Suprapubic skin (tissue), 4 donors: ENCODE measurements around the gene ATIC.

ENCODE experiments used
- CTCF ChIP-seq, 2 donors: fragments of 200-600 bp in 1 of 2; fragments of 450-650 bp in 1 of 2; sonication (generic) in 1 of 2; IDR thresholded peaks; one replicate each; pipeline ENCODE4 v1.5.1; 2016 to 2019; ENCODE audit warnings: antibody characterized with exemption in 2 of 2, mild to moderate bottlenecking in 1 of 2, moderate library complexity in 1 of 2
- POLR2A ChIP-seq, 2 donors: fragments of 450-650 bp; IDR thresholded peaks; one replicate each; pipeline ENCODE4 v1.6.1; 2017; ENCODE audit warnings: antibody characterized with exemption in 2 of 2, mild to moderate bottlenecking in 2 of 2, moderate library complexity in 2 of 2
- POLR2AphosphoS5 ChIP-seq, 3 donors: sonication (generic); formaldehyde crosslinking; IDR thresholded peaks; one replicate each; pipeline ENCODE4 v1.6.1; 2017; ENCODE audit warnings: antibody characterized with exemption in 3 of 3

GRCh38 chr2:215275824-215276223 lies 36.0 kb upstream of the ATIC start:
- TF ChIP-seq POLR2AphosphoS5 (IDR thresholded peaks at IDR 0.05) (no peak), CTCF (IDR thresholded peaks at IDR 0.05) (no peak), POLR2A (IDR thresholded peaks at IDR 0.05) (no peak)
